HG03378 (cell line): Measurements from ENCODE around the gene EPB41L2.

Experiments used
- ATAC-seq: cut with Tn5 transposase; IDR thresholded peaks from one replicate; pipeline ENCODE4 v1.9.1; 2021; ENCODE audit warnings: mild to moderate bottlenecking, moderate library complexity; ENCODE audit not compliant: unreplicated experiment

The EPB41L2 gene

DNA sequence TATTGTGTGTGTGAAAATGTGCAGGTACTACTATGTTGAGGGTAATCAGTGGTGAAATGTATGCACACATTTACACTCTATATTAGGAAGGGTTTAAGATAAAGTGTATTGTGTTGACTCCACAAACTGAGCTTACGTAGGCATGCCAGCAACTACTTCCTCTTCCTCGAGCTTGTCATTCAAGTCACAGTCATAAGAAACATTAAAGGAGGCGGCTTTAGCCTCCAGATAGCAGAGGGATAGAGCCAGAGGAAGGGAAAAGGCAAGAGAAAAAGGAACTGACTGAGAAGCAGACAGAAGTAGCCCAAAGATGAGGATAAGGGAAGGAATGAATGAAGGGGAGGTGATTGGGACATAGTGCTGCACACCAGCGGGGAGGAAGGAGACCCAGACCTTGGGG is 180.7 kb downstream of the EPB41L2 start:
- no peak for ATAC-seq

DNA sequence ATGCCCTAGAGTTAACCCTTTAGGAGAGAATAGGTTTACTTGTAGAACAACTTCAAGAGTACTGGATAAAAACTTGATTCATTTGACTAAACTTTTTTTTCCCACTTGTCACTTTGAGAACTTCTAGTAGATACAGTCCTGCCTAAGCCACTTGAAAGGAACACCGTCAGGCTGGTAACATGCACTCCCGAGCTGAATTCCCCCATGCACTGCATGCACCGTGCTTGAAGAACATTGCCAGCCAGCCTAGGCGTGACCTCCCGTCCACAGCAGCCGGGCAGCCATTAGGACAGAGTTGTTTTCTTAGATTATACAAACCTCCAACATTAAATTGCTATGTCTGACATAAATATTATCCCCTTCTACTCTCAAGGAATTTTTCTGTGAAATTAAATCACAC is 183.2 kb downstream of the EPB41L2 start:
- ATAC-seq = no peak

DNA sequence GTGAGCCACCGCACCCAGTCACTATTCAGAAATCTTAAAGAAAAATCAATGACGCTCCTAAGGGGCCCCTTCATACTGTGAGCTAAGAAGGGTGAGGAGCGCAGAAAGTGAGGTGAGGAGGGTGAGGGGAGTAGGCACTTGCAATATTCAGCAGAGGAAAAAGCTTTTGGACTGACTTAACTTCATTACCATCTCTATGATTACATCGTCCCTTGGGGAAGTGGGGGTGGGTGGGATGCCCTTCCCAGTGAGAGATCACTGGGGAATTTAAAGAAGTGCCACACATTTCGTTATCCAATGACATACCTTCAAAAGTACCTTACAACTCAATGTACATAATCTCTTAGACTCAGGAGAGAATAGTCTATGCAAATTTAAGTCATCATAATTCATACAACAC is 189.3 kb downstream of the EPB41L2 start:
- no peak for ATAC-seq

DNA sequence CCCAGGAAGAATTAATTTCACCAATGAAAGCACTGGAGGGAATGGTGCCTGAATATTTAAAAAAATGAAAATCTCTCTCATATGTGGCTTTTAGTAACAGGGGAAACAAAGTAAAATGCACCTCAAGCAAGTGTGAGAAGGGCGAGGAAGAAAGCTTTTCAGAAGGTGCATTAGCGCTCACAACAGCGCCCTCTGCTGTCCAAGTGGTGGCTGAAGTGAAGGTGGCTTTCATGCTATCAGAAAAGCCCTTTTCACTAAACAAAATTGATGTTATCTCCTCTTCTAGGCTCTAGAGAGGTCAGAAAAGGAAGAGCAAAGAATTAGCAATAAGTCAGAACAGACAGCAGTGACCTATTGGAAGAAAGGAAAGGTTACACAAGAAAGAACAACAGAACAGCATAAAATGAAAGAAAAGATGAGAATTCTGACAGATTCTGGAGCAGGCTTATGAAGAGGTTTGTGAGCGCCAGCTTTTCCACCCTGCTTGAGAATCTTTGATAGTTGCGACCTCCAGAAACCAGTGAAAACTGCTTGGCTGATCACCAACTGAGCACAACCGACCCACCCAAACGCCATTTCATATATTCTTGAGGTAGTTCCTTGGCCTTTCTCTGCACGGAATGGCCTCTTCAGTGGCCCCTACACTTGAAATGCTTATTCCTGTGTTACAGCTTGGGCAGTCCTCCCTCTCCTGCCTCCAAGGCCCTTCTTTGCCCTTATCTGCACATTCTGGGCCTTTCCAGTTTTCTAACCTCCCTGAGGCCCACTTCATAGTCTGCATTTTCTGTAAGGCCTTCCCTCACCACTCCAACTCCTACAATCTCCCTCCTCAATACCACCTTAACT is 190.6 kb downstream of the EPB41L2 start:
- ATAC-seq = peak; percentile 79

DNA sequence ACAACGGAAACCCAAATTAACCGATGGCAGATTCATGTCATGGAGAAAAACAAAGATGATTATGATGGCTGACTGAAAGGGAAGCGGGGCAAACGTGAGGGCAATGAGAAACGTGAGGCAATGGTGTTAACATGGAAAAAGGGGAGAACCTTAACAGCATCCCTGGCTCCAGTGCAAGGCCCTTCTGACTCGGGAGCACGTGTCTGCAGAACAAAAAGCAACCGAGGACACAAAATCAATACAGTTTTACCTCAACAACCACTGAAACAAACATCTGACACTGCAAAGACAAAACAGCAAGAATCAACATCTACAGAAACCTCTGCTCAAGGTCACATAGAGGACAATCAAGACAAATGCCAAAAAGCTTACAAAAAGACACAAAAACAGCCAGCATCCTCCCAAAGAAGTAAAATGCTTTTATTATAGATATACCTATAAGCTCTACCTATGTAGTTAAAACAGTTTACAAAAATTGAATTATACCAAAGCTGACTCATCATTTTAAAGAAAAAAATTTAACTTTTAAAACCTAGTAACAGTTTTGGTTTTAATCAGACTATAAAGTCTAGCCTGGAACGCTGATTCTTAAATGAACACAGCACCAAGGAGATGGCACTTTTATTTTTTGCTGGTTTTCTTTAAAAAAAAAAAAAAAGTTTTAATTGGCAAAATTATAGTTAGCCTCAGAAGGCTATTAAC is 192.7 kb downstream of the EPB41L2 start:
- ATAC-seq = no peak

DNA sequence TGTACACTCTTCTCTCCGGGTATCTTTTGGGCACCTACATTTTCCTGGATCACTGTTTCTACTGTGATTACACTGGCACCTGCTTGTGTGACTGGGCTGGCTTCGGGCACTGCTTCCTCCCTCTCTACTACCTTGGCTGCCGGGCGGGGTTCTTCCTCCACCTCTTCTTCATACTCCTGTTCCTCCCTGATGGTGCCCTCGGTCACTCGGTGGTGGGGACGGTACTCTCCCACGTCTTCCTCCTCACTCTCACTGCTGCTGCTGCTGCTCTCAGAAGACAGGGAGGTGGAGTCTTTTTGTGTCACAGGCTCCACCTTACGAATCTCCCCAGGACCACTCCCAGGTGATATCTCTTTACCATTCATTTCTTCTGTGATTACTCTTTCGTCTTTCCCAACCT is 193.4 kb downstream of the EPB41L2 start:
- no peak for ATAC-seq

DNA sequence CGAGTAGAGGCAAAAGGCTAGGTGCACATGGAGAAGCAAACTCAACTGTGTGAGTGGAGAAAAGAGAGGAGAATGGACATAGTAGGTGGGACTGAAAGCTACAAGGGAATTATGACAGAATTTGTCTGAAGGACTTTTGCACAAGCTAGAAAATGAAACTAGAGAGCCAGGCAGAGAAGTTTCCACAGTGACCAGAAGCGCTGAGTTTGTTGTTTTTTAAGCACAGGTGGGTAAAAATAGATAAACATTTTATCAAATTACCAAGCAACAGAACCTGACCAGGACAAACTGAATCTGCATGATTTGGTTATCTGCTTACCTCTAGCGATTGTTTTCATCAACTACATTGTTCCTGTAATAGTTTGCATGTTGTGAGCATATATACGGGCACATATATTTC is 197.3 kb downstream of the EPB41L2 start:
- no peak for ATAC-seq

DNA sequence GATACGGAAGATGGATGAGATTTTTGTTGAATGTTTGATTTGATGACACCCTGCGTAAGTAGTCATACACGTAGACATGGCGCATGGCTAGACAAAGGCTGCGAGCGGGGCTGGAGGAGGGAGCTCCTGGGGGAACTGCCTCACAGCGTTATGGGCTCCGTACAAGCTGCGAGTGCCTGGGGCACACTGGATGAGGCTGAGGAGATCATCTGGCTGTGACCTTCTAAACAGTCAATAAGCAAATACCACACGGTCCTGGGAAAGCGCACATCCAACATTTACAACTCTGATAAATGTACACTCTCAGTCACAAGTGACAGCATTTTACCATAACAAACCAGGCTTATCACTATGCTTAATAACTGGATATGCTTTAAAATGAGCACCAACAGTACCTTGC is 198.7 kb downstream of the EPB41L2 start:
- ATAC-seq = no peak

DNA sequence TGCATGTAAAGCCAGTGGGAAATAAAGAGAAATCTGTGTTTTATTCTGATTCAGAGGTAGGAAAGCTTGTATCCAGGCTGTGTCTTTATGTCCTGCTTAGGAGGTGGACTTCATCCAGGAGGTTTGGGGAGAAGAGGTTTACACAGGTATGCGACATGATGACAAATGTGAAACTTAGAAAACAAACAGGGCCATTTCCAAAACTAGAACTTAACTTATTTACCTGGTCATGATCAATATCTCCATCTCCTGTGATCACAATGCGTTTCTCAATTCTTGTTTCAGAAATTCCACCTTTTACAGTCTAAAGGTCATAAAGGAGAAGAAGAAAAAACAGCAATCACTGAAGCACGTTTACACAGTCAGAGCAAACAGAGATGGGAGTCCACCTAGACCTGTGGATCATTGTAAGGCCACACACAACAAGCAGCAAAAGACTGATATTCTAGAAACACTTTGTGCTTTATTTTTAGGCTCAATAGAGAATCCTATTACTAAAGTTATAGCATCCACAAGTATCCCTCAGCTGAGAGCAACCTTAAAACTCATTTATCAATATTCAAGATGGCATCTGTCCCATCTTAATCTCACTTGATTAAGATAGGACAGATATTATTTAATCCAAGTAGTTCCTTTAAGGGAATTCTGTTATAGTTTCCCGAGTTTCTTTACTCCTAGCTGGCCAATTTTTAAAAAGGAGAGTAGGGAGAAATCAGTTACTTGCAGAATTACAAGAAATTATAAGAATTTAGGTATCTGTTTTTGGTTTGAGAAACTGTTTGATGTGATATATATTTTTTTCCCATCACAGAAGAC is 199.4 kb downstream of the EPB41L2 start:
- no peak for ATAC-seq

DNA sequence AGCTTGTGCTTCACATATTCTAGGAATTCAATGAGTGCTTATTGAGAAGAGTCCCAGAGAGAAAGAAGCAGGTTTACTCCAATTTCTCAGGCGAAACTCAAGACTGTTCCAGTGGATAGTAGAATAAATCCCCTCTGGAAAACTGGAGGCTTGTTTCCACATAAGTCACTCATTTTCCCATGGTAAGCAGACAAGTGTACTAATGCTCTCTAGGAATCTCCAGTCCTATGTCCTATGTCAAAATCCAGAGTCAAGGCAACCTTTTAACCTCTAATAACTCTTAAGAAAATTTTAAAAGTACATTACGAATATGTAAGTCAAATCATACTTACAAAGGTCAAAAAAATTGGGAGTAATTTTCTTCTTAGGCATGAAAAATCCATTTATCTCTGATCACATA is 200.7 kb downstream of the EPB41L2 start:
- no peak for ATAC-seq

DNA sequence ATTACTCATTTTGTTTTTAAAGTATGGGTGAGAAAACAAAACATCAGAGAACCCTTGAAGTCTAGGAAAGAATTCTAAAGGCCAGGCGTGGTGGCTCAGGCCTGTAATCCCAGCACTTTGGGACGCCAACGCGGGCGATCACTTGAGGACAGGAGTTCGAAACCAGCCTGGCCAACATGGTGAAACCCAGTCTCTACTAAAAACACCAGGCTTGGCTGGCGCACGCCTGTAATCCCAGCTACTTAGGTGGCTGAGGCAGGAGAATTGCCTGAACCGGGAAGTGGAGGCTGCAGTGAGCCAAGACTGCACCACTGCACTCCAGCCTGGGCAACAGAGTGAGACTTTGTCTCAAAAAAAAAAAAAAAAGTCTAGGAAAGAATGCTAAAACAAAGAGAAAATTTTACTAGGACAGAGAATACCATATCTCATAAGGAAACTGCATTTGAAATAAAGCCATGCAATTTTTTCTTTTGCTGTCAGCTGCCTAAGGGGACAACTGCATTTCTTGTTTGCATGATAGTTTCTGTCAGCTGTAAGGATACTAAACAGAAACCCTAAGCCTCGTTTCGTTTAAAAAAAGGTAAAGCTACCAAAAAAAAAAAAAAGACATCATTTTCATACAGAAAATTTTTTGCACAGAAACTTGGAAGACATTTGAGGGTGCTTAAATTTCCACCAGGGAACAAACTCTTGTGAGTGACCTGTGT is 203.7 kb downstream of the EPB41L2 start:
- no peak for ATAC-seq

DNA sequence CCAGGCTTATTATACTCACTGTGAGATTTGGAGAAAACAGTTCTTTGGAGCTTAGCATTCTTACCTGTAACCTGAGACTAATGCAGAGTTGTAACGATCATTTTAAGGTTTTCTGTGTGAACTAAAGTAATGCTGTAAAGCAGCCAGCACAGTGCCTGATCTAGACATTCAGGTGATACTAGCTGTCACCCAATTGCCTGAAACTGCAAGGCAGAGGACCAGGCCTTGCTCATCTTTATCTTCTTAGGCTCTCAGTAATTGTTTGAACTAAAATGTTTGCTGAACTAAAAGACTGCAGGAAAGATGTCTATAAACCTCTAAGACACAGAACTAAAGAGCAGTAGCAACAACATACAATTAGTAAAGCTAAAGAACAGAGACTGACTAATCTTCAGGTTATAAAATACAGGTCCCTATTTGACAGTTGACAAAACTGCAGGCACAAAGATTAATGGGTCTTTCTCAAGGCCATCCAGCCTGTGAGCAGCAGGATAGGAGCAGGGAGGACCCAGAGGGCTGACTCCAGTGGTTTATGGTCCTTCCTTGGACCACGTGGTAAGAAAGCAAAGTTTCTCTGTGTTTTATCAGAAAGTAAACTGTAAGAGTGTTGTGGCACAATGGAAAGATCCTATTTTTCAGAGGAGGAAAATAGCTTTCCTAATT is 204.4 kb downstream of the EPB41L2 start:
- ATAC-seq = no peak

DNA sequence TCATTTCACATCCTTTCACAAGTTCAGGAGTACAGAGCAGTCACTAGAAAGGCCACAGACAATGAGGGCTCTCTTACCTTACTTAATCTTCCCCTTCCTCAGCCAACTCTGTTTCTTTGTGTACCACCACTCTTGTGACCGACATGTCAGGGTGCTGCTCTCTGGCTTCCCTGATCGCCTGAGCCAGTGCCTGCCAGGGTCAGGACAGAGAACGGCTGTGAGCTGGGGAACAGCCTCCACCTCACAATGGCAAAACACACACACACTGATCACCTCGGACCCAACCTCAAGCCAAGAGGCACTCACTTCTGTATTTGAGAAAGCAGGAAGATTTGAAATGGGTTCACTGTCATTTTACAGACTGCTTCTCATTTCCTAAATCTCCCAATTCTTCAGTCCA is 205.0 kb downstream of the EPB41L2 start:
- ATAC-seq = no peak

DNA sequence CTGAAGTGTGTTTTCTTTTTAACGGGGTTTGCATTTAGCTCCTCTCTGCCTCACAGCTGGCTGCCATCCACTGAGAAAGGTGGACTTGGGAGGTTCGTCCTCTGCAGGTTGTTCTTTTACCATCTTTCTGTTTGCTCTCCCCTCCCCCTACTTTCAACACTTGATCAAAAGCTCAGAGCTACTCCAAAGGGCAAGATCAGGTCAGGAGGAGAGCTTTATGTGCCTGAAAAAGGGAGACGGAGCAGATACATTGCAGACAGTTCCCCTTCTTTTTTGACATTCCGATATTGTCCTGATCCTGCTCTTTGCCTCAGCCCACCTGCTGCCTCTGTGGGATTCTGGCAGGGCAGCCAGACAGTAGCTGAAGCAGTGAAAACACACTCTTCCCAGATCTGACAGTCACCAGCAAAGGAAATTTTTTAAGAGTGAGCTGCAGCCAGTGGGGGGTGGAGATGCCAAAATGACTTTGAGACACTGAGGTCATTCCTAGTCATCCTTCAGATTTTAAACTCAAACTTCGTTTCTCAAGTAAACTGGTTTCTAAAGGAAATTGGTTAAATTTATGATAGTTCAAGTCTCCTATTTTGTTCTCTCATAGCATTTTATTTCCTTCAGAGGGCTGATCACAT is 209.4 kb downstream of the EPB41L2 start:
- no peak for ATAC-seq

DNA sequence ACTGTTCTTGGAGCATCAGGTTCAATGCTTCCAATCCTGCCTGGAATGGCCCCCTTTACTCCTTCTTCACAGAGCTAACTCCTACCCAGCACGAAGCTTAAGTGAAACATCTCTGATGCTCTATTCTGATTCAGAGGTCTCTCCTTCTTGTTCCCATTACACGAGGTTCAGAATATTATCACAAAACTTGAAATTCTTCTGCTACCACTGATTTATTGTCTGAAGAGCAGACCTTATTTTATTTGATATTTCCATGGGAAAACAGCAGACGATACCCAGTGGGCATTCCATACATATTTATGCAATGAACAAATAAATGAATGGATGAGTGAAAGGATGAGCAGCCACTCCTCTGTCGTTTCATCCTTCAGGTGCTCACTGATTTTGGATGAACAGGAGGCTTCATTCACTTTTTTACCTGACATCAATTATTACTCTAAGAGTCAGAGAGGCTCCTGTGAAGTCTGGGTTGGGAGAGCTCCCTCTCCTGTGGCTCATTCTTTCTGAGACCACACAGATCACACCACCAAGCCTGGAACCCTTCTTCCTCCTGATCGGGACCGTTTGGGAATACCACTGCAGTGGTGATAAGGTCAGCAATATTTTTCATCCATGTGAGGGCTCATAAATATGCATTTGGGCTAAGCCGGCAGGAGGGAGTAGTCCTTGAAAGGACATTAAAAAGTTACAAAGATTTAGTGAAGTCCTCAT is 210.0 kb downstream of the EPB41L2 start:
- ATAC-seq = no peak

DNA sequence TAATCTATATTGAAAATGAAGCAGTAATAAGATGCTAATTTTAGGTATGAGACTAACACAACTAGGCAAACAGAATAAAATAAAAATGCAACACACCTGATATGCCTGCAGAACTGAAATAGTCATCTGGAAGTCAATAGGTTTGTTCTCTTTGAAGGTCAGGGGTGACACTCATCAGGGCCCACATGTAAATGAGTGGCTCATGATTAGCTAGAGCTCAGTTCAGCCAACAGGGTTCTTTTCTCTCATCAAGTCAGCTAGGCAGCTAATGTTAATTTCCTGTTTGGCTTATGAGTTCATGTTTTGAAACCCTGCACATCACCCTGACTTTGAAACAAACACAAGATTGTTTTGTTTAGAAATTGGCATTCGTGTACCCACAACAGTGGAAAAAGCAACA is 212.0 kb downstream of the EPB41L2 start:
- ATAC-seq = no peak

DNA sequence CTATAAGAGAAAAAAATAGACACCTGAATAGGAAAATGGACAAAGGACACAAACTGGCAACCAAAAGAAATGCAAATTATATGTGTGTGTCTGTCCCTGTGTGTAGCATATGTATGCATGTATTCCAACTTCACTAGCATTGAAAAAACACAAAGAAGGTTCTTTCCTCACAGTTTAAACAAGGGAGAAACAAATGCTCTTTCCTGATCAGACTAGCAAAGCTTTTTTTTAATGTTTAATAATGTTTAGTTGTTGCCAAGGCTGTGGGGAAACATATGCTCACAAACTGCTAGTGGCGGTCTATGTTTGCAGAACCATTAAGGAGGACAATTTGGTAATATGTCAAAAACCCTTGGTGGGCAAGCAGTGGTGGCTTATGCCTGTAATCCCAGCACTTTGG is 213.5 kb downstream of the EPB41L2 start:
- ATAC-seq = no peak

DNA sequence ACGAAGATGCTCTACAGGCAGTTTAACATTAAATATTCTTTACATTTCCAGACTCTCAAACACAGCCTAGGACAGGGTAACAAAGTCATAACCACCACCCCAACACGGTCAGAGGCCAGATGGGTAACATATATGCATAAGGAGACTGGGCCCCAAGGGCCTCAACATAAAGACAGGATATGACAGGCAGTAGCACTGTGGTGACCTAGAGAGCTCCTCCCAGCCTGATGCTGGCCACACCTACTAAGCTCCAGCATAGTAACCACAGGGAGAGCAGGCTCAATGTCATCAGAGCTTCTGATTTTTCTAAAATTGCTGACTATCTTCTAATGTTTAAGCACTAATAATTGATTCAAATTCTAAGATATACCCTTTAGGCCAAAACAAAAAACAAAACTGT is 214.1 kb downstream of the EPB41L2 start:
- ATAC-seq = peak; percentile 98
